HG02970 (cell line): Measurements from ENCODE around the gene SYNE2.

ENCODE experiments used
- ATAC-seq: cut with Tn5 transposase; IDR thresholded peaks from one replicate; pipeline ENCODE4 v1.9.1; 2021; ENCODE audit warnings: mild to moderate bottlenecking, moderate library complexity, moderate number of reproducible peaks; ENCODE audit not compliant: unreplicated experiment, low FRiP score

The SYNE2 gene

DNA sequence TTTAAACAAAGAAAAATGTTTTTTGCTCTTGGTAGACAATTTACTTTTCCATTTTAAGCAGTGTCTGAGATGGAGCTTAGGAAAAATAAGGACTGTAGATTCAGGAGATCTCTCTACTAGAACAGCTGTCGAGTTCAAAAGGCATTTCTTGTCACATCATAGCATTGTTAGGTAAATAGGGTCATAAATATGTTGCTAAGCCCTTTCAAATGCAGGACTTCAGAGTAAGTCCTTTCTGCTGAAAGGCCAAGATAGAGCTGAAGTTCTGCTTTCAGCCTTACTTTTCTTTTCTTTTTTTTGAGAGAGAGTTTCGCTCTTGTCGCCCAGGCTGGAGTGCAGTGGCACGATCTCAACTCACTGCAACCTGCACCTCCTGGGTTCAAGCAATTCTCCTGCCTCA lies 98.2 kb downstream of the SYNE2 start:
- no peak for ATAC-seq

DNA sequence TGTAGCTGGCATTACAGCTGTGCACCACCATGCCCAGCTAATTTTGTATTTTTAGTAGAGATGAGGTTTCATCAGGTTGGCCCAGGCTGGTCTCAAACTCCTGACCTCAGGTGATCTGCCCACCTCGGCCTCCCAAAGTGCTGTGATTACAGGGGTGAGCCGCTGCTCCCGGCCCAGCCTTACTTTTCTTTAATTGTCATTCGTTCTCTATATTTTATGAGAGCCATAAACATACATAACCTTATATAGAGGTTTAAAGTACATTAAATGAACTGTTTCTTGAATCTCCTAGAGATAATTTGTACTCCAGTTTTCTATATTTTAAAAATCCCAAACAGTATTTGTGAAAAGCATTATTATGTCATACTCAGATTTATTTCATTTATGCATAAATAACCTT lies 98.6 kb downstream of the SYNE2 start:
- no peak for ATAC-seq

GRCh38 chr14:63952053-63952932 lies 99.5 kb downstream of the SYNE2 start:
- no peak for ATAC-seq

DNA sequence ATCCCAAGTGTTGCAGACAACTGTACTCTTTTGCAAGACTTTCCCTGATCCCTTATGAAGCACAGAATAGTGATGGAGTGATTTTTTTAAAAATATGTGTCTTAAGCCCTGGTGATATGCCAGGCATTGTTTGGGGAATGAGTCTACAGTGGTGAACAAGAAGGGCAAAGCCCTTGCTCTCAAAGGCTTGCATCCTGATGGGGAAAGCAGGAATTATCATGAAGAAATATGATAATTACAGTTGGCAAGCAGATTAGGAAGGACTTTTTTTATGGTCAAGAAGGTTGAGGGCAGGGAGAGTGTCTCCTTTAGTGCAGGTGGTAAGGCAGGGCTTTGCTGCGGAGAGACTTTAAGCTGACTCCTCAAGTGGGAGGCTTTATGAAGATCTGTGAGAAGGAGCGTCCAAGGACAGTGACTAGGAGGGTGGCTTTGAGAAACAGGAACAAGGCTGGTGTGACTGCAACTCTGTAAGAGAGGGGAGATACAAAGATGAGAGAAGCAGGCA lies 100.2 kb downstream of the SYNE2 start:
- no peak for ATAC-seq

GRCh38 chr14:63956326-63956725 lies 103.5 kb downstream of the SYNE2 start:
- ATAC-seq: no peak

DNA sequence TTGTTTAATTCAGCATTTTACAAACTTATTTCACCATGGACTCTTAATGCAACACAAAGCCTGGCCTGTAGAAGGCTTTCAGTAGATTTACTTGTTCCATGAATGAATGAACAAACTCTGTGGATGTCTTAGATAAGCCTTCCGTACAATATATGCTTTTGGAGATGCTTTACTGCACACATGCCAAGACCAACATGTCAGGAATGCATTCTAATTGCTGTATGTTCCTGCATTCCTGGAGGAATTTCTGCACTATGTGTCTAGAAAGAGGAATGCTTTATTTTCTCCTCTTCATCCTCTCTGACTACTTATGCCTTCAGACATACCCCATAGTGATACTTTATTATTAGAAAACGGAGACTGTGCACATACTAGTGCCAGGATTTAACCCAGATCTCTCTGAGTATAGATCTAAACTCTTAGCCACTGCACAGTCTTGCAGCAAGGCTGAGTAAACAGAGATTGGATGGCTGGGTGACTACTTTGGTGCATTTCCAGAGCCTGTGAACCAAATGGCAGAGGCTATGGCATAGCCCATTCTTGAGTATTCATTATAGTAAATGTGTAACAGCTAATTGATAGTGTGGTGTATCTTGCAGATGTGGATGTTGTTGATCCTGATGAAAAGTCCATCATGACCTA lies 108.2 kb downstream of the SYNE2 start:
- ATAC-seq: no peak

DNA sequence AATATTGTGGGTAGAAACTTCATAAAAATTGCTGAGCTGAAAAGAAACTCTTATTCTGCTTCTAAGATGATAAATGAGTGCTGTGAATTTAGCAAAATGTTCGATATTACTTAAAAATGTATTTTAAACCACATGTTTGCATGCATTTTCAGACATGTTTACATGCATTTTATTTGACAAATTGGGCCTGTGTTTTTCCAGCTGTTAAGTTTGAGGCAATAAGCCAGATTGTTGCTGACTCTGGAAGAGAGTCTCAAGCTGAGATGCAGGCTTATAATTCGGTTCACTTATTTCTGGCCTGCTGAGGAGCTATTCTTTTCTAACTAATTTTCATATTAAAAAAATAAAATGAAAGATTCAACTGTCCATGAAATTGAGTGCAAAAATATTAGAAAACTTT lies 110.1 kb downstream of the SYNE2 start:
- no peak for ATAC-seq

DNA sequence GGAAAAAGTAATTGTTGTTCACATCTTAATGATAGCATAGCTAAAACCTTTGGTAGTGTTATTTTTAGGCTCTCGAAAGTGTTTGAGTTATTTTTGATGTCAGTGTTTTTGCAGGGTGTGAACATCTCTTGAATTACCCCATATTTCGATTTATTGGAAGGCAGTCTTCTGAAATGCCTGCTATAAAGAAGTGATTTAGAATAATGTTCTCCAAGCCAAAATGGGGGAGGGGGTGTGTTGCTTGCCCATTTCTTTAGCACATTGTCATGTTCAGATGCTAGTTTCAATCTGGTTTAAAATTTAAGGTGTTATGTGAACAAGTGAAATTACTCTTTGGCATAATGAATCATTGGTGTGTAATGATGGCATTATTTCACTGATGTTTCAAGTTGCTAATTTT lies 110.6 kb downstream of the SYNE2 start:
- ATAC-seq: no peak

GRCh38 chr14:63964113-63964512 lies 111.3 kb downstream of the SYNE2 start:
- no peak for ATAC-seq

- no peak for ATAC-seq
Observed at GRCh38 chr14:63966407-63966806, 113.6 kb downstream of the SYNE2 start.

GRCh38 chr14:63972323-63972932 lies 119.6 kb downstream of the SYNE2 start:
- no peak for ATAC-seq

- ATAC-seq: no peak
Observed at GRCh38 chr14:63974176-63974575, 121.4 kb downstream of the SYNE2 start.

GRCh38 chr14:63981569-63981968 lies 128.8 kb downstream of the SYNE2 start:
- no peak for ATAC-seq

DNA sequence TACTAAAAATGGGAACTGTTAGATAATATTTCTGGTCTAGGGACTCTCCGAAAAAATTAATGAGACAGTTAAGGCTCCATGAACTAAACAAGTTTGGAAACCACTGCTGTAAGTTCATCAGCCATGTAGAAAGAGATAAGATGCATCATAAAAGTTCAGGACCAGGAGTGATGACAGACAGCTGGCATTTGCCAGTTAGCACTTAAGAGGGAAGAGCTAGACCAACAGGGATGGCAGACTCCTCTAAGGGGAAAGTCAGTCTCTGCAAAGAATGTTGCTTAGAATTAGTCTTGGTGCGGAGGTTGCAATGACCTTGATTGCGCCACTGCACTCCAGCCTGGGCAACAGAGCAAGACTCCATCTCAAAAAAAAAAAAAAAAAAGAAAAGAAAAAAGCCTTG lies 129.4 kb downstream of the SYNE2 start:
- ATAC-seq: no peak

GRCh38 chr14:63982629-63983028 lies 129.8 kb downstream of the SYNE2 start:
- no peak for ATAC-seq

DNA sequence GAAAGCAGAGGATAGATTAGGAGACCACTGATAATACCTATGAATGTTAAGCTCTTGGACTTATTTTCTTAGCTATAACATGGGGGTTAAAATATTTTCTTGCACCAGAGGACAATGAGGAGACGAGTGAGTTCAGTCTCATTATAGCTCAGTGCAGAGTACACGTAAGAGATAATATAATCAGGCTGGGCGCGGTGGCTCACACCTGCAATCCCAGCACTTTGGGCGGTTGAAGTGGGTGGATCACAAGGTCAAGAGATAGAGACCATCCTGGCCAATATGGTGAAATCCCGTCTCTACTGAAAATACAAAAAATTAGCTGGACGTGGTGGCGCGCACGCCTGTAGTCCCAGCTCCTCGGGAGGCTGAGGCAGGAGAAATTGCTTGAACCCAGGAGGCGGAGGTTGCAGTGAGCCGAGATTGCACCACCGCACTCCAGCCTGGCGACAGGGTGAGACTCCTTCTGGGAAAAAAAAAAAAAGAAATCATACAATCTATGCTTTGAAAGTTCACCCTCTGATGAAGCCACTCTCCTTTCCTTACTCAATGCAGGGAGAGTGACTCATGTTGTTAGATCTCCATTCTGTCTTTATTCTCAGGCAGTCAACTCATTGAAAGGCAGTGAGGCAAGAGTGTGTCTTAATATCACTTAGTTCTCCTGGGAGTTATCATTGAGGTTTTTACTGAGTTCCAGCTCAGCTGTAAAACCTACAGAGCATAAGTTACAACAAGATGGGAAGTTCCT lies 134.2 kb downstream of the SYNE2 start:
- ATAC-seq: no peak

GRCh38 chr14:63988579-63988978 lies 135.8 kb downstream of the SYNE2 start:
- no peak for ATAC-seq

DNA sequence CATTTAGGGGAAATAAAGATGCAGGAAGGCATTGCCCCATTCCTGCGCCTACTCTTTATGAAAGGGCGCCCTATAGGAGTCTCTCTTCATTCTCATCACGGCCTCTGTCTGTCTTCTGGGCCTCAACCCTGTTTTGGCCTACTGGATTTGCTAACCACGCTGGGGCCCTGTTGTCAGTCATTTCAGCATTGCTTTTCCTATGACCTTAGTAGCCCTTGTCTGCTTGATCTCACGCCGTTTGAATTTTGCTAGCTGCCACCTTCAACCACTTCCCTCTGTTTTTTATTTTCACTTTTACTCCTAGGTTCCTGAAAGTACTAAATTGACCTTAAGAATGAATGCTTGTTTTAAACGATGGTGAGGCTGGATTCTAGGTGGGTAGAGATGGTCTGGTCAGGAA lies 139.0 kb downstream of the SYNE2 start:
- no peak for ATAC-seq

- ATAC-seq: no peak
Observed at GRCh38 chr14:63992858-63993257, 140.1 kb downstream of the SYNE2 start.

DNA sequence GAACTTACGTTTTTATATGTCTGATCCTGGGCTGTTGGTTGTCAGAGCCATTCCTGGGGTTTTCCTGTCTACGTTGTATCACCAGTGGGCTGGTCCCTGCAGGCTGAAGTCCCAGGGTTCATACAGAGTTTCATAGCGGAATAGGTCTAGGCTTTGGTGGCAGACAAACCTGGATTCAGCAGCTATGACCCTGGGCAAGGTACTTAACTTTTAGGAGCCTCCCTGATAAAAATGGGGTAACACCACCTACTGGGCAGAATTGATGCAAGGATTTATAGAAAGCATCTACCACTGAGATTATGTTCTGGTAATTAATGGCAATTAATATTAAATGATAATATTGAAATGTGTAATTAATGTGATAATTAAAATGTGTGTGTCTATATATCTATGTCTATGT lies 141.2 kb downstream of the SYNE2 start:
- no peak for ATAC-seq

- ATAC-seq: no peak
Observed at GRCh38 chr14:63995285-63995684, 142.5 kb downstream of the SYNE2 start.
